Peyer's patch (tissue), 4 donors: Measurements from ENCODE around the gene DDB1. TPM values are rescaled to one million over a fixed set of nuclear protein-coding genes. Genes with fewer than 3 reads are reported as not detected.

Source experiments
- DNase-seq, 3 donors: peaks; one replicate each; pipeline ENCODE4 v3.0.0-alpha.2; 2017 to 2019
- H3K27ac ChIP-seq, 4 donors: fragments of 200-600 bp; sonication (generic); one replicate each; pipeline ENCODE4 v1.5.1; 2016 to 2019
- H3K27me3 ChIP-seq, 2 donors: fragments of 200-600 bp; sonication (generic); one replicate each; pipeline ENCODE4 v1.5.1; 2019
- H3K36me3 ChIP-seq, 3 donors: fragments of 200-600 bp; sonication (generic); one replicate each; pipeline ENCODE4 v1.5.1; 2016 to 2019
- H3K4me1 ChIP-seq, 4 donors: fragments of 200-600 bp; sonication (generic); one replicate each; pipeline ENCODE4 v1.5.1; 2016 to 2019
- H3K4me3 ChIP-seq, 4 donors: fragments of 200-600 bp; sonication (generic); 1 replicate in 3 of 4; 2 replicates in 1 of 4; pipeline ENCODE4 v1.5.1; 2016 to 2019; ENCODE audit warnings: mild to moderate bottlenecking in 1 of 4
- H3K9me3 ChIP-seq, 4 donors: fragments of 200-600 bp; sonication (generic); one replicate each; pipeline ENCODE4 v1.5.1; 2016 to 2019; ENCODE audit warnings: mild to moderate bottlenecking in 1 of 4
- POLR2A ChIP-seq, 2 donors: fragments of 450-650 bp; IDR thresholded peaks; one replicate each; pipeline ENCODE4 v1.5.1; 2017; ENCODE audit warnings: antibody characterized with exemption in 2 of 2, mild to moderate bottlenecking in 2 of 2, moderate library complexity in 2 of 2
- total RNA-seq, 4 donors: library from RNA; depleted of rRNA; stranded (reverse); fragments of >200 nt; gene quantifications; one replicate each; pipeline ENCODE4 v1.1.0, GENCODE V29; 2016
- TF ChIP-seq, protein P1 (sequence below), 6 experiments: fragments of 450-650 bp in 4 of 6; fragments of 200-600 bp in 2 of 6; sonication (generic) in 1 of 6; IDR thresholded peaks; one replicate each; pipeline ENCODE4 v1.5.1; 2017 to 2019; ENCODE audit warnings: antibody characterized with exemption in 6 of 6, mild to moderate bottlenecking in 3 of 6, moderate library complexity in 1 of 6

DDB1 gene
- total RNA-seq, 4 donors from 2014 or later: 76.7 to 168 (median 136) TPM

- Histone ChIP-seq H3K27me3 (no peaks in the 10 kb centered on the region), H3K9me3 (no peaks in the 10 kb centered on the region), H3K27ac (no peak overlapping the region), H3K4me1 (peaks cover 0 to 13% (median 9%) of the 10 kb centered on the region in 4 donors), H3K36me3 (peaks cover 0 to 76% (median 0%) of the 10 kb centered on the region in 3 donors), H3K4me3 (no peak overlapping the region)
- no peak for TF ChIP-seq POLR2A (IDR thresholded peaks at IDR 0.05)
- TF ChIP-seq, protein P1, sequence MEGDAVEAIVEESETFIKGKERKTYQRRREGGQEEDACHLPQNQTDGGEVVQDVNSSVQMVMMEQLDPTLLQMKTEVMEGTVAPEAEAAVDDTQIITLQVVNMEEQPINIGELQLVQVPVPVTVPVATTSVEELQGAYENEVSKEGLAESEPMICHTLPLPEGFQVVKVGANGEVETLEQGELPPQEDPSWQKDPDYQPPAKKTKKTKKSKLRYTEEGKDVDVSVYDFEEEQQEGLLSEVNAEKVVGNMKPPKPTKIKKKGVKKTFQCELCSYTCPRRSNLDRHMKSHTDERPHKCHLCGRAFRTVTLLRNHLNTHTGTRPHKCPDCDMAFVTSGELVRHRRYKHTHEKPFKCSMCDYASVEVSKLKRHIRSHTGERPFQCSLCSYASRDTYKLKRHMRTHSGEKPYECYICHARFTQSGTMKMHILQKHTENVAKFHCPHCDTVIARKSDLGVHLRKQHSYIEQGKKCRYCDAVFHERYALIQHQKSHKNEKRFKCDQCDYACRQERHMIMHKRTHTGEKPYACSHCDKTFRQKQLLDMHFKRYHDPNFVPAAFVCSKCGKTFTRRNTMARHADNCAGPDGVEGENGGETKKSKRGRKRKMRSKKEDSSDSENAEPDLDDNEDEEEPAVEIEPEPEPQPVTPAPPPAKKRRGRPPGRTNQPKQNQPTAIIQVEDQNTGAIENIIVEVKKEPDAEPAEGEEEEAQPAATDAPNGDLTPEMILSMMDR (IDR thresholded peaks at IDR 0.05): no peak
- DNase-seq: no peak
Measured at GRCh38 chr11:61349189-61349751, 16.4 kb upstream of the DDB1 start.

- peaks cover 0 to 78% (median 0%) of the 10 kb centered on the region in 3 donors for H3K36me3 ChIP-seq
- H3K4me3 ChIP-seq: no peak overlapping the region
Measured at GRCh38 chr11:61347916-61348461, 15.1 kb upstream of the DDB1 start.

DNA sequence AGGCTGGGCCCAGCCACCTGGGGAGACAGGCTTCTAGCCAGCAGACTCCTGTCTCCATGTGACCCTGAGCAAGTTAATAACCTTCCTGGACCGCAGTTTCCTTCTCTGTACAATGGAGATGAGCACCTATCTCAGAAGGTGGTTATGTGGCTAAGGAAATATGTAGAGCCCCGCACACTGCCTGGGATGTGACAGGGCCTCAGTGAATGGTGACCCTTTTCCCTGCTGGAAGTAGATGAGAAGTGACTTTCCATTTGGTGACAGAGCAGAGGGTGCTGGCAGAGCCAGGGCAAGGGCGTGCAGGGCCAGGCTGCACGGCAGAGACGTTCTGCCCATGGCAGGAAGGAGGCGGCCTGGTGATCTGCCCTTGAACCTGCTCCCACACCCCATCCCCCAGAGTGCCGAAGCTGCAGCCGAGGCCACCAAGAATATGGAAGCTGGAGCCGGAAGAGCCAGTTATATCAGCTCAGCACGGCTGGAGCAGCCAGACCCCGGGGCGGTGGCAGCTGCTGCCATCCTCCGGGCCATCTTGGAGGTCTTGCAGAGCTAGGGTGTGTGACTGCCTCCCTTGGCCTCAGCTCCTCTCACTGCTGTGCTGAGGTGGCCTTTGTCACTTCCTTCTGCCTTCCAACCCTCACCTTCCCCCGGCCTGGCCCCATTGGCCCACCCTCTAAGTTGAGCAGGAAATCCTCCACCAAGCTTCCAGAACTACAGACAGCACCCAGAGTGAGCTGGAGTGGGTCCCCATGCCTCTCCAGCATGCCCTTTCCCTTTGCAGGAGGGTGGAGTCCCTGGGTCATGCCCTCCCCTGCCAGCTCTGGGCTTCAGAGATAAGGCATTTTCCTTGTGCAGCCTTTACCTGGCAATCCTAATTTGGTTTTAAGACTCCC, 13.3 kb upstream of the DDB1 start:
- Histone ChIP-seq H3K27ac (peak overlapping the region in 1 of 4 donors; percentile 2), H3K27me3 (no peaks in the 10 kb centered on the region), H3K36me3 (peaks cover 0 to 77% (median 0%) of the 10 kb centered on the region in 3 donors), H3K9me3 (no peaks in the 10 kb centered on the region), H3K4me1 (peaks cover 0 to 3% (median 0%) of the 10 kb centered on the region in 4 donors), H3K4me3 (no peak overlapping the region)
- TF ChIP-seq POLR2A (IDR thresholded peaks at IDR 0.05): no peak
- TF ChIP-seq, protein P1 (IDR thresholded peaks at IDR 0.05): no peak
- DNase-seq: no peak

More at GRCh38 chr11:61347916-61348461, 15.1 kb upstream of the DDB1 start:
- DNase-seq: no peak
- no peaks in the 10 kb centered on the region for H3K27me3 ChIP-seq
- TF ChIP-seq, protein P1 (IDR thresholded peaks at IDR 0.05): no peak
- no peak for TF ChIP-seq POLR2A (IDR thresholded peaks at IDR 0.05)
- peaks cover 0 to 3% (median 0%) of the 10 kb centered on the region in 4 donors for H3K4me1 ChIP-seq
- no peak overlapping the region for H3K27ac ChIP-seq
- H3K9me3 ChIP-seq: no peaks in the 10 kb centered on the region

DNA sequence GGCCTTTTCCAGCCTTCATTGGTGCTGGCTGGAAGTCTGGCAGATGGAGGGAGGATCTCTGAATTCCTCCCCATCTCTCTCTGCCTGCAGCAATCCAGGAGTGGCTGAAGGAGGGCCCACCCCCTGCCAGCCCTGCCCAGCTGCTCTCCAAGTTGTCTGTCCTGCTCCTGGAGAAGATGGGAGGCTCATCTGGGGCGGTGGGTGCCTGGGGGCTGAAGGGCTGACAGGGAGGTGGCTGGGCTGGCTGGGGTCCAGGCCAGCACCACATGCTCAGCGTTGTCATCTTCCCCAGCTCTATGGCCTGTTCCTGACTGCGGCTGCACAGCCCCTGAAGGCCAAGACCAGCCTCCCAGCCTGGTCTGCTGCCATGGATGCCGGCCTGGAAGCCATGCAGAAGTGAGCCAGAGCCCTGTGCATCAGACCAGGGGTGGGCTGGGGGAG, 12.3 kb upstream of the DDB1 start:
- H3K27ac ChIP-seq: peak overlapping the region in 1 of 4 donors; percentile 2

More for the DNA sequence above, 12.3 kb upstream of the DDB1 start:
- H3K4me1 ChIP-seq: peaks cover 0 to 3% (median 0%) of the 10 kb centered on the region in 4 donors
- TF ChIP-seq, protein P1 (IDR thresholded peaks at IDR 0.05): no peak
- TF ChIP-seq POLR2A (IDR thresholded peaks at IDR 0.05): no peak
- no peak for DNase-seq
- no peaks in the 10 kb centered on the region for H3K9me3 ChIP-seq
- H3K36me3 ChIP-seq: peaks cover 0 to 75% (median 0%) of the 10 kb centered on the region in 3 donors
- H3K4me3 ChIP-seq: no peak overlapping the region
- no peaks in the 10 kb centered on the region for H3K27me3 ChIP-seq
